ENCODE data around the gene RNASE1.
"Not testable (repeated sequence)": the region's sequence is repeated elsewhere in the genome, so short reads cannot be mapped to it uniquely, and the experiment has no call there.

Gene RNASE1

DNA sequence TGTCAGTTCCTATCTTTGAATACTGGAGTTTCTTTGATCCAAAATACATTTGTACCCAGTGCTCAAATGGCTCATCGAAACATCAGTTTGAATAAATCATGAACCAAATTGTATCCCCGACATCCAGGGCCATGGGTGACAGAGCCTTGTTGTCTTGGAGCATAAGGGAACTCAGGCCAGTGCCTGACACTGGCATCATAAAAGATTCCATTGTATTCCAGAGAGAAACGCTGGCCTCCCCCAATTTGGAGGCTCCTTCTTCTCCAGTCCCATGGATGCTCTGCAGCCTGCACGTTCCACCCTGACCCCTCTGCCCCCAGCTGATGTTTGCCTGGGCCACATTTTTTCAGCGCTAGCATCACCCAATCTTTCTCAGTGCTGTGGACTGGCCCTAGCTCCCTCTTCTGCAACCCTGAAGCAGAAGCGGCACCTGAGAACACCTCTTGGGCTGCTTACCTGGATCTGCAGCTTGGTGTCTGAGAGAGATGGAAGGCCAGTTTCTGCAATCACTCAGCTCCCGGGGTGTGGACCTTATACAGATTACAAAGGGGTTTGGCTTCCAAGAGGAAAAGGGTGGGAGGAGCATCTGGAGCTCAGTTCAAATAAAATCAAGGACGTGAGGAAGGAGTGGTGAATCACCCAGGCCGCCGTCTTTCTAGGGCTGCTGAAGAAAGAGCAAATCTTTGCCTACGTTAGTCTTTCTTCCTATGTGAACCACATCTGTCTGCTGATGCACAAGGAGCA lies at the start of gene RNASE1:
Gene RNASE1, minus strand, starts transcription at position 504 of the 744 bp plus-strand sequence. CDS start 776 bp downstream, outside the sequence.
- no peak for DNase-seq (ENCODE audit: low read depth, low spot score)

DNA sequence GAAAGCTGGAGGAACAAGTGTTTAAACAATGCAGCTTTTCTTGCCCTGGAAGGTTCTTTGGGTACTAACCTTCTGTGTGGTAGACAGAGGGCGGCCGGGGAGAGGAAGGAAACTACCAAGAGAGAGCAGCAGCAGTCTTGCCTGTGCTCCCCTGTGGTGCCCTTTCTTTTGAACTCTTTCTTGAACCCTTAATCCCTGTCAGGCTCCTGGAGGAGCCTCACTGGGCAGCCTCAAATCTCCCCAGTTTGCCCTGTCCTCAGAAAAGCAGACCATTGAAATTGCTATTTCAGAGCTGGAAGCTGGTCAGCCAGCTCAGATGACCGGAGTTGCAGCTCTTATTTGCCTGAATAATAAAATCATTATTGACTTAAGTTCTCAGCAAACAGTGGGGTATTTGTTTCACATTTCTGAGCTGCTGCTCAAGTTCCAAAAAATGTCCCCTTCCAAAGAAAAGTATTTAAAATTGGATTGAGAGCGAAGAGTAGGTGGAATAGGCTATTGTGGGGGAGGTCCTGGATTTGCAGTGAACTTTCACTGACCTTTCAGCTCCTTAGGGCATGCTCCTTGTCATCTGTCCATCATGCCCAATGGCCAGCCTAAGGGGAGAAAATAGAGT lies 46.4 kb upstream of the RNASE1 start:
- no peak for DNase-seq (ENCODE audit: low read depth, low spot score)

DNA sequence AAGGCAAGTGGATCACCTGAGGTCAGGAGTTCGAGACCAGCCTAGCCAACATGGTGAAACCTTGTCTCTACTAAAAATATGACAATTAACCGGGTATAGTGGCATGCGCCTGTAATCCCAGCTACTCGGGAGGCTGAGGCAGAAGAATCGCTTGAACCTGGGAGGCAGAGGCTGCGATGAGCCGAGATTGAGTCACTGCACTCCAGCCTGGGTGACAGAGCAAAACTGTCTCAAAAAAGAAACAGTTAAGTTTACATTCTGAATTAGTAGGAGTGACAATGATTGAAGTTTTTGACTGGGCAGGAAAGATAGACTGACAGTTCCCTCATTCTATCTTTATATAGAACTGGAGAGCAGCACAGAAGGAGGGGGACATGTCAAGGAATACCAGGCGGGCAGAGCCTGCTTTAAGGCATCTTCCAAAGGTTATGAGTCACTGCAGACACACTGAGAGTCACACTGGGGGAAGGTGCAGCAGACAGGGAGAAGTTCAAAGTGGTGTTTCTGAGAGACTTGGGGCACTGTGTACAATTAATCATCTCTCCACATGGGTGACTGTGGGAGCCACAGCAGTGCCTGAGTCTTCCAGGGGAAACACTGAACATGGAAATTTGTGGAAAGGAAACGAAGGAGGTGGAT lies 45.8 kb upstream of the RNASE1 start:
- no peak for DNase-seq (ENCODE audit: low read depth, low spot score)

DNA sequence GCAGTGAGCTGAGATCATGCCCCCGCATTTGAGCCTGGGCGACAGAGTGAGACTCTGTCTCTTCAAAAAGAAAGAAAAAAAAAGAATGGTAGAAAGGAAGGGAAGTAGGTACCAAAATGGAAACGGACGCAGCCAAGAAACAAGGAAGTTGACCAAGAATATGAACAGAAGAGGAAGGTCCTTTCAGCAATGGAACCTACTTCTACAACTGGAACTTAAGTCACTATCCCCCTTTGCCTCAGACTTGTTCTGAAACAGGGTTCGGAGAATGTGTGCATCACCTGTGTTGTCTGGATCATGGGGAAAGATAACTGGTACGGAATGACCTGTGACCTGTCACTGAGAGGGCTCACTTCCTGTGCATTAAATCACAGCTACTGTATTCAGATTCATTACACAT lies 43.9 kb upstream of the RNASE1 start:
- DNase-seq (ENCODE audit: low read depth, low spot score): no peak

DNA sequence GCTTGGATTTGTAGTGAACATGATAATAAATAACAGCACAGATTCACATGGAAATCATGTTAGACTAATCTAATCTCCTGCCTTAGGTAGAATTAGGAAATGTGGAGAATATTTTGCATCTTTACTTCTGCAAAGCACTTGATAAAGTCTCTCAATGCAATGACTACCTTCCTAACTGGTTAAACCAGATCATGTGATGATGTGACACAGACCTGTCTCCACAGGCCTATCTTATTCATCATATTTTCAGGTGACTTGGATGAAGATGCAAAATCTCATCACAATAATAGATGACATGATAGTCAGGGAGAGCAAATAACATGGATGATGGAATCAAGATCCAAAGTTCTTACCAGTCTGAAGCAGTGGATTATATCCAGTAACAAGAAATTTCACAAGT lies 38.5 kb upstream of the RNASE1 start:
- DNase-seq (ENCODE audit: low read depth, low spot score): no peak

DNA sequence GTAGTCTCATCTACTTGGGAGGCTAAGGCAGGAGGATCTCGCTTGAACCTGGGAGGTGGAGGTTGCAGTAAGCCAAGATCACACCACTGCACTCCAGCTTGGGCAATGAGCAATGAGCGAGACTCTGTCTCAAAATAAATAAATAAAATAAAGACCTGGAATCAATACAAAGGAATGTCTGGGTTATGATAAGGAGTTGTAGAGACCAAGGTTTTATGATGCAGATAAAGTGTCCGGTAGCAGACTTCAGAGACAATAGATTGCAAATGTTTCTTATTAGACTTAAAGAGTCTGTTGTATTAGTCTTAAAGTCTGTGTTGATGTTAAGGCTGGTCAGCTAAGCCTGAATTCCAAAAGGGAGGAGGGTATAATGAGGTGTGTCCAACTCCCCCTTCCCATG lies 35.2 kb upstream of the RNASE1 start:
- no peak for DNase-seq (ENCODE audit: low read depth, low spot score)

DNA sequence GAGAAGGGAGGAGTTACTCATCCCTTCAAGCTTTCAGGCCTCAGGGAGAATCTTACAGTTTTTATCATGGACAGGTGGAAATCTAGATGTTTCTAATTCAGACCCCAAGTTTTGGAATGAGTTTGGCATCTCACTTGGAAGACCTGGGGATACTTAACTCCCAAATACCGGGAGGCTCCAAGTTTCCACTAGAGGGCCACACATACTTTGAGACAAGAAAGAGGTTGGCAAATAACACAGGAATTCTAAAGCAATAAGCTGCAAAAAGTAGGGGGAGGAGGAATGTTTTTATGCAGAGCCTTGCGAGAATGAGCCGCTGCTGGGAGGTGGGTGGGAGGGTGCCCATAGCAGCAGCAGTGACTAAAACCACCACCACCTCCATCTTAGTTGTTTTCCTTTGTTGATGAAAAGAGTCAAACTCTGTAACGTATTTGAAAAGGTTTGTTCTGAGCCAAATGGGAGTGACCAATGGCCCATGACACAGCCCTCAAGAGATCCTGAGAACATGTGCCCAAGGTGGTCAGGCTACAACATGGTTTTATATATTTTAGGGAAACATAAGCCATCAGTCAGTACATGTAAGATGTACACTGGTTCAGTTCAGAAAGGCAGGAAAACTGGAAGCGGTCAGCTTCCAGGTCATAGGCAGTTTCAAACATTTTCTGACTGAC lies 34.2 kb upstream of the RNASE1 start:
- no peak for DNase-seq (ENCODE audit: low read depth, low spot score)

DNA sequence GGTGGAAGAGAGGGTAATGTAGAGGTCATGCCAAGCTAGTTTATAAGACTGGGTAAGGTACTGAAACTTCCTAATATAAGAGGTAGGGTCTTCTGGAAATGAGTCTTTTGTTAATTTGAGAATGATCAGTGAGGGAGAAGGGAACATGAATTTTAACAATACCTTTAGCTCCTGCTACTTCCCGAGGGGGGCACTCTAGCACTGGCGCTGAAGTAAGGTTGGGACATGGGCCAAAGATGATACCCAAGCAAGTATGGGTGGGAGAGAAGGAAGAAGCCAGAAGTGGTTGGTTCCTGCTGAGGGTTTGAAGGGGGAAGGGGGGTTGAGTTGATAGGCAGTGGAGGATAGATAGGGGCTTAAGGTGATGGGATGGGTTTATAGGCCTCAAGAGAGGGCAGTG lies 32.3 kb upstream of the RNASE1 start:
- no peak for DNase-seq (ENCODE audit: low read depth, low spot score)

DNA sequence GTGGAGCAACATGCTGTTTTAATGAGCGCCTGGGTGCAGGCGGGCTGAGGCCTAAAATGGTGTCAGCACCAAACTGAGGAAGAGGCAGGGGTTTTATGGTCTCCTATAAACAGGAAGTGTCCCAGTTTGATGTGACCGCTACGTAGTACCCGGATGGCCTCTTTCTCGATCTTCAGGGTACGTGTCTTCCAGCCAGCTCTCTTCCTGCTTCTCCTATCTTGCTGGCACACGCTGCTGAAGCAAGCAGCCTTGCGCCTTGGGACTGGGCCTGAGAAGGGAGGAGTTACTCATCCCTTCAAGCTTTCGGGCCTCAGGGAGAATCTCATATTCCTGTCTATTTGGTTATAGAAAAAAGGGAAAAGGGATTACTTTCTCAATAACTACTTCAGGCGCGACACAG lies 28.2 kb upstream of the RNASE1 start:
- DNase-seq (ENCODE audit: low read depth, low spot score): no peak

DNA sequence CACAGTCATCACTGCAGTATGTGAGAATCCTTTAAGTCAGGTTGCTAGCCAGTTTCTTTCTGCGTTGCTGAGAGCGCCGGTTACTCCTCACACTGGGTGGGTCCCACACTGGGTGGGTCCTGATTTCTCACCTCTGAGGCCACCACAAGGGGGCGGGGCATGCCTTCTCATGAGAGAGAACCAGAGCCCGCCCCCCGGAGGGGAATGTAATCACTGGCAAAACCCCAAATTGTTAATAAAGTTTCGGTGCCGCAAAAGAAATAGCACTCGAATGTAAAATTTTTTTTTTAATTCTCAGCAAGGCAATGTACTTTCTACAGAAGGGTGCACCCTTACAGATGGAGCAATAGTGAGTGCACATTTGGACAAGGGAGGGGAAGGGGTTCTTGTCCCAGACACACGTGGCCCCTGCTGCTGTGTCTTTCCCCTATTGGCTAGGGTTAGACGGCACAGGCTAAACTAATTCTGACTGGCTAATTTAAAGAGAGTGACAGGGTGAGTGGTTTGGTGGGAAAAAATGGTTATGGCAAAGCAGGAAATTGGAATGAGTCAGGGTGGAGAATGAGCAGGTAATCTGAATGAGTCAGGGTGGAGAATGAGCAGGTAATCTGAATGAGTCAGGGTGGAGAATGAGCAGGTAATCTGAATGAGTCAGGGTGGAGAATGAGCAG lies 25.5 kb upstream of the RNASE1 start:
- not testable (repeated sequence) for DNase-seq (ENCODE audit: low read depth, low spot score)

DNA sequence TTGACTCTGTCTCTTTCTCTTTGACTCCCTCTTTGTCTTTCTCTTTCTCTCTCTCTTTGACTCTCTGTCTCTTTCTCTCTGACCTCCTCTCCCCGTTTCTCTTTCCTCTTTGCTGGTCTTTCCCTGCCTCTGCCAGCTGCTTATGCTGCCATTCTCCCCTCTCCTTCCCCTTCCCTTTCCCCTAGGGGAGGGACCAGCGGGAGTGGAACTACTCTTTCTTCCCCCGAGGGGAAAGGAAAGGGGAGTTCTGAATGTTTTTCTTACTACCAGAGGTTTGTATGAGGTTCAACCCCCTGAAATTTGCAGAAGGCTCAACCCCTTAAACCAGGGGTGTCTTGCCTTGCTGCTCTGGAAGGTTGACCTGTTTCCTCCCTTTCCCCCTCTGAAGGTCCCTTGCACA lies 24.7 kb upstream of the RNASE1 start:
- no peak for DNase-seq (ENCODE audit: low read depth, low spot score)

DNA sequence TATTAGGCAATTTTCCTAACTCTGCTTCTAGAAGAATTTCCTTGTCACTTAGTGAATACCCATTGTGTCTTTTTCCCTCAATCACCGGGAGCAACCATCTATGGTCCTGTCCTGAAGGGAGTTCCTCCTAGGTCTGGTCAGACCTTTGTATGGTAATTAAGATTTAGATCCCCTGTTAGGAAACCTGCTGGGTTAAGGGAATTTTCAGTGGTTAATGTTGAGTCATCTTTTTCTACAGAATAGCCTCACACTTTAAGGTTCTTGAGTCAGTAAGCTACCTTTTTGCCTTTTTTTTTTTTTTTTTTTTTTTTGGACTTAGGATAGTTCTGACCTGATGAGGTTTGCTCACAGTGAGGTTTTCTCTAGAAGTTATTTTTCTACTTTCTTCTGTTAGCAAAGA lies 24.0 kb upstream of the RNASE1 start:
- DNase-seq (ENCODE audit: low read depth, low spot score): not testable (repeated sequence)

DNA sequence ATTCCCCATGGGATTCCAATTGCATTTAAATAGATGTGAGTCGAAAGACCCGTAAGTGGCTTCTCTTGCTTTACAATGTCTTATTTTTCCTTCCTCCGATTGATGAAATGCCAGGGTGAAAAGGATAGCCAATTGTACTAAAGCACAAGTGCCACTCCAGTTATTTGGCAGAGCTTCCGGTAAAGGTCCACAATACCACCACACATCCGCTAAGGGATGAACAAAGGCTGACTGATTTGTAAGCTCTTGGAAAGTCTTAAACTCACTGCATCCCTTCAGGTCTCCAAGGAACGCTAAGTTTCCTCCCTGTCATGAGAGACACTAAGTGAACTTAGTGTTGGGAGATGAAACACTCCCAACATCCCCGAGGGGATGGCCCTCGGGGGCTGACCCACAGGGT lies 21.2 kb upstream of the RNASE1 start:
- DNase-seq (ENCODE audit: low read depth, low spot score): no peak

DNA sequence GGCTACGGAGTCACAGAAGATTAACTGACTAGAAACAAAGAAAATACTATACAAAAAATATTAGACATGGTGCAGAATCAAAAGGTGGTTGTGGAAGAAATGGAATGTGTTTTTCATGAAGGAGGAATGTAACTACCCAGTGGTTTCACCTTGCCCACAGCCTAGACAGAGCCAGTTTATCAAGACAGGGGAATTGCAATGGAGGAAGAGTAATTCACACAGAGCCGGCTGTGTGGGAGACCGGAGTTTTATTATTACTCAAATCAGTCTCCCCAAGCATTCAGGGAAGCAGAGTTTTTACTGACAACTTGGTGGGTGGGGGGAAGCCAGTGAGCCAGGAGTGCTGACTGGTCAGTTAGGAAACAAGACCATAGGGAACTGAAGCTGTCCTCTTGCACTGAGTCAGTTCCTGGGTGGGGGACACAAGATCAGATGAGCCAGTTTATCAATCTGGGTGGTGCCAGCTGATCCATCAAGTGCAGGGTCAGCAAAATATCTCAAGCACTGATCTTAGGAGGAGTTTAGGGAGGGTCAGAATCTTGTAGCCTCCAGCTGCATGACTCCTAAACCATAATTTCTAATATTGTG lies 19.0 kb upstream of the RNASE1 start:
- not testable (repeated sequence) for DNase-seq (ENCODE audit: low read depth, low spot score)

DNA sequence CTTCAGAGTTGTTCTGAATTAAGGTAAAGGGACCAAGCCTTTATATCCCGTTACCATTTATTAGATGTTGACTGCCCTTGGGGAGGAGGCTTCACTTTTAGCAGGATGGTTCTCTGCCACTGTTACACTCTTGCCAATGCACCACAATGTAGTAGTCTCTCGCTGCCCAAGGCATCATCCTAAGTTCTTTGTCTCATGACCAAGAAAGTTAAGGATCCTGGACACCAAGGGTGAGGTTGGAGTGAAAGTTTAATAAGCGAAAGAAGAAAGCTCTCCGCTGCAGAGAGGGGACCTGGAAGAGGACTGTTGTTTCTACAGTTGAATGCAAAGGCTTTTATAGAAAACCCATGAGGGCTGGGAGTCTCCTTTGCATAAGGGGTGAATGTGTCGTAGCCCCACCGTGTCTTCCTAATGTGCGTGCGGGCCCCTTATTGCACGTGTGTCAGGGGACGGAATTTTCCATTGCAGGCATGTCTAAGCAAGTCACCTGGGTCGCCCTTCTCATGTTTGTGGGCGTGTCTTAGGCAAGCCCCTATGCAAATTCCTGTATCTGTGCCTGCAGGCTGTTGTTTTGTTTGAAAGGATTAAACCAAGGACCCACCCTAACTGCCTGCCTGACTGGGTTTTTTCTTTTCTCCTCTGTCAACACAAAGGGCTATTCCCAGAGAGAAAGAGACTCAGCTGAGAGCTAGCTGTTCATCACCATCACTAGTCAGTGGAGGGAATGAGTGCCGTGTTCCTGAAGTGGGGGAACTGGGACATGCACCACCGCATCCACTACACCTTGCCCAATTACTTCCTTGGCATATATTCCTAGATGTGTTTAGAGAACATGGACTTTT lies 17.6 kb upstream of the RNASE1 start:
- no peak for DNase-seq (ENCODE audit: low read depth, low spot score)

DNA sequence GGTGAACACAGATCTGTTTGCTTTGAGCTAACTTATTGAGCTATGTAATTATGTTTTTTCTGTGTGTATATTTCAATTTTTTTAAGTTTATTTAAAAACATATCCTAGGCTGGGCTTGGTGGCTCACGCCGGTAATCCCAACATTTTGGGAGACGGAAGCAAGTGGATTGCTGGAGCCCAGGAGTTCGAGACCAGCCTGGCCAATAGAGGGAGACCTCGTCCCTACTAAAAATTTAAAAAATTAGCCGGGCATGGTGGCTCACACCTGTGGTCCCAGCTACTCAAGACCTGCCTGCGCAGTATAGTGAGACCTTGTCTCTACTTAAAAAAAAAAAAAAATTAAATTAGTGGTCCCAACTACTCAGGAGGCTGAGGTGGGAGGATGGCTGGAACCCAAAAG lies 16.2 kb upstream of the RNASE1 start:
- DNase-seq (ENCODE audit: low read depth, low spot score): no peak

DNA sequence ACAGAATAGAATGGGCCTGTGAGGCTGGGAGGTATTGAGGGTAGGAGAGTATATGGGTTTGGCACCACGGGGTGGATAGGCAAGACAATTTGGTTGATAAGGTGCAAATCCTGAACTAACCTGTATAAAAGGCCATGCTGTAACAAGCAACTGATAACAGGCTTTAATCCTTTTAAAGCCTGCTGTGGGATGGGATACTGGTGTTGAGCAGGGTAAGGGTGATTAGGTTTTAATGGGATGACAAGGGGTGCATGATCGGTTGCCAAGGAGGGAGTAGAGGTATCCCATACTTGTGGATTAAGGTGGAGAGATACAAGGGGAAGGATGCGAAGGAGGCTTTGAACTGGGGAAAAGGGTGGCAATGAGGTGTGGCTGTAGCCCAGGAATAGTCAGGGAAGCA lies 13.3 kb upstream of the RNASE1 start:
- DNase-seq (ENCODE audit: low read depth, low spot score): not testable (repeated sequence)

DNA sequence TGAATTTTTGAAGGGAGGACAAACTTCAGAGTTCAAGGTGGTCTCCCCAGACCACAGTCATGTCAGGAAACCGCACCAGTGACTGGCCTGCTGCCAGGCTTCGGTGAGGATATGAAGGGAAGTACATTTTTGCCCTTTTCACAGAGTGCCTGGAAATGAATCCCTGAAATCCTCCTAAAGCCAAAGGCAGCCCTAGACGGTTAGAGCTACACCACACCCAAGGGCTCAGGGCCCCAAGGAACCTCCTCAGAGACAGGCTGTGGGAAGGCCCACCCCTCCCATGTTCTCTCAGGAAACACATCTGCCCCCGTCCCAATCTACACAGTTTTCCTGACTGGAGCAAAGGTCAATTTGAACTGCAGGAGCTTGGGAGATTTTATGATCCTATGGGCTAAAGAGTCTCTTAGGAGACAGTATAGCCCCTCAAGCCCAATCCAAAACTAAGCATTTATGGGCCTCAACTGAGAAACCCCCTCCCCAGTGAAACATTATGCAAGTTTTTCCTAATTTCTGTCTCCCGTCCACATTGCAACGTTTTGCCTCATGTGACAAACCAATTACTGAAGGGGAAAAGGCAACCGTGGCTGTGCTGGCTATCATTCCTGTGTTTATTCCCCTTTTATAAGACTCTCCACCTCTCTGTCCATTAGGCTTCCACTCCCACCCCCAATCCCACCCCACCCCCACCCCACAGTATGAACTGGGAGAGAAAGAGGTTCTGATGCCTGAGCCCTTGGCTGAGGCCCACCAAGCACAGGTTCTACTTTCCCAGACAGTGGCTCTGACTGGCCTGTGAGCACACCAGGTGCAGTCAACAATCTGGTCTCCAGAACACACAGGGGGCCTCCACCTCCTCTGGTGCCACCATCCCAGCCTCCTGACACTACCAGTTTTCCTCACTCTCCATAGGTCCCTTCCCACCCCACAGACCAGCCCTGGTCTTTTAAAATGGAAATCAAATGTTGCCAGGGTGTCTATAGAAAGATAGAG lies 9.6 kb upstream of the RNASE1 start:
- DNase-seq (ENCODE audit: low read depth, low spot score): no peak

DNA sequence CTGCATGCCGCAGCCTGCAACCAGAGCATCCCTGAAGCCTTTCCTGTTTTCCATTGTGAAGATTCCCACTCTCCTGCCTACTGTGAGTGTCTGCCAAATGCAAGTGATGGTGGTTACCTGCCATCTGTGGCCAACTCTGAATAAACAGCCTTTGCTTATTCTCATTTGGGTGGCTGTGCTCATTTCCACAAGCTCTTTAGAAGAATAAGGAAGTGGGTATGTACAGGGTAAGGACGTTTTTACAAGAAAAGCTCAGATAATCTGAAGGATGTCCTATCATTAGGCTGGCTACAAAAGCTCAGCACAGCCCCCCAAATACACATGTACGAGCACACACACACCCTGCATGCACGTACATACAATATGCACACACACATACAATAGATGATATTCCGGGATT lies 7.3 kb upstream of the RNASE1 start:
- DNase-seq (ENCODE audit: low read depth, low spot score): no peak

DNA sequence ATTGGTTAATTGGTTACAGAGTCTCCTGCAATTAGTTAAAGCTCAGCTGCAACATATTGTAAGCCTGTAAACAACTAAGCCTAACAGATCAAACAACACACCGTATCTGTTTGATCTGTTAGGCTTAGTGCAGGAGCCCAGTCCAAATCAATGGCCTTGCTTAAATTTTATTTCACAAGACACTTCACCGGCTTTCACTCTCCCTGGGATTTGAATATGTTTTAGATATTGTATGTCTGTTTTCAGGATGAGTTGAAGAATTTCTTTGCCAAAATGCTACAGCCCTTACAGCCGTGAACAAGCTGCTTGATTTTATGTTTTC lies 5.5 kb upstream of the RNASE1 start:
- no peak for DNase-seq (ENCODE audit: low read depth, low spot score)

Data from activated naive CD8-positive, alpha-beta T cell treated with anti-CD3 and anti-CD28 coated beads, Interleukin-2, amount 50 U/mL, for 16 hours (primary cell).